ENCODE results near the gene RNF103.

DNA sequence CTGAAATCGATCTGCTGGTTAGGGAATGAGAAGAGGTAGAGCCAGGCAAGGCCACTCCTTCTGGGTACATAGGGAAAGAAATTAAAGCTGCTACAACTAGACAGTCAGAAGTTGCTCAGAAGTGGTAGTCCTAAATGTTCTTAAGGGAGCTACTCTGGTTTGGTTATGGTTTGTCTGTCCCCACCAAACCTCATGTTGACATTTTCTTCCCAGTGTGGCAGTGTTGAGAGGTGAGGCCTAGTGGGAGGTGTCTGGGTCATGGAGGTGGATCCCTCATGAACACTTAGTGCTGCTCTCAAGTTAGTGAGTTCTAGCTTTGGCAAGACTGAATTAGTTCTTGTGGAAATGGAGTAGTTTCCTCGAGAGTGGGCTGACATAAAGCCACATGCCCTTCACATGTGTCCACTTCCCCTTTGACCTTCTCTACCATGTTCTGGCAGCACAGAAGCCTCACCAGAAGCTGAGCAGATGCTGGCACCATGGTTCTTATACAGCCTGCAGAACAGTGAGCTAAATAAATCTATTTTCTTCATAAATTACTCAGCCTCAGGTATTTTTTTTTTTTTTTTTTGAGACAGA lies 14.7 kb downstream of the RNF103 start:
- TF ChIP-seq, protein P1, sequence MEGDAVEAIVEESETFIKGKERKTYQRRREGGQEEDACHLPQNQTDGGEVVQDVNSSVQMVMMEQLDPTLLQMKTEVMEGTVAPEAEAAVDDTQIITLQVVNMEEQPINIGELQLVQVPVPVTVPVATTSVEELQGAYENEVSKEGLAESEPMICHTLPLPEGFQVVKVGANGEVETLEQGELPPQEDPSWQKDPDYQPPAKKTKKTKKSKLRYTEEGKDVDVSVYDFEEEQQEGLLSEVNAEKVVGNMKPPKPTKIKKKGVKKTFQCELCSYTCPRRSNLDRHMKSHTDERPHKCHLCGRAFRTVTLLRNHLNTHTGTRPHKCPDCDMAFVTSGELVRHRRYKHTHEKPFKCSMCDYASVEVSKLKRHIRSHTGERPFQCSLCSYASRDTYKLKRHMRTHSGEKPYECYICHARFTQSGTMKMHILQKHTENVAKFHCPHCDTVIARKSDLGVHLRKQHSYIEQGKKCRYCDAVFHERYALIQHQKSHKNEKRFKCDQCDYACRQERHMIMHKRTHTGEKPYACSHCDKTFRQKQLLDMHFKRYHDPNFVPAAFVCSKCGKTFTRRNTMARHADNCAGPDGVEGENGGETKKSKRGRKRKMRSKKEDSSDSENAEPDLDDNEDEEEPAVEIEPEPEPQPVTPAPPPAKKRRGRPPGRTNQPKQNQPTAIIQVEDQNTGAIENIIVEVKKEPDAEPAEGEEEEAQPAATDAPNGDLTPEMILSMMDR (IDR thresholded peaks at IDR 0.05), result no peak
- no peak for TF ChIP-seq EP300 (IDR thresholded peaks at IDR 0.05)
- TF ChIP-seq POLR2AphosphoS5 (IDR thresholded peaks at IDR 0.05), result no peak
- no peak for TF ChIP-seq POLR2A (IDR thresholded peaks at IDR 0.05)

All from stomach (tissue), 4 donors.